ENCODE data around the gene KRT1. TPM values are rescaled to one million over a fixed set of nuclear protein-coding genes. Genes with fewer than 3 reads are reported as not detected.
A peak's percentile ranks its signal among the peaks of the same experiment; 100 is the strongest.

Gene KRT1
- total and polyA plus RNA-seq, 4 experiments from 2014 or later = 0.67 to 25.5 (median 21.0) TPM; not detected in 1

DNA sequence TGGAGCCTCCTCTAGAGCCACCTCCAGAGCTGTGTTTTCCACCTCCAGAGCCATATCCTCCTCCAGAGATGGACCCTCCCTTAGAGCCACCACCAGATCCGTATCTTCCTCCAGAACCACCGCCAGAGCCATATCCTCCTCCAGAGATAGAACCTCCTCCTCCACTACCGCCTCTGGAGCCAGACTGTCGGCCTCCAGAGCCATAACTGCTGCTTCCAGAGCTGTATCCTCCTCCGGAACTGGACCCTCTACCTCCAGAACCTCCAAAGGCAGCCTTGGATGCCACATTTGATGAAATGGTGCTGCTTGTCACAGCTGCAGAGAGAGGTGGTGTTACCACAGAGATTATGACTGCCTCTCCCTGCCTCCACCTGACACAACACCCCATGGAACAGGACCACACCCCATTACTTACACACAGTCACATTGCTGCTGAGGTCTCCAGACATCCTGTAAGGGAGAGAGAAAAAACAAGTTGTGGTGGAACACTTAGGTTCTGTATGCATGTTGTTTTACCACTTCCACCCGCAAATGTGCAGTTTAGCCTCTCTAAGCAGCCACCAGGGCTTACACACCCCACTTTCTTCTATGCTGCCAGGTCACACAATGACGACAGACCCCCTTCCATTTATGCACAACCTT lies 35.0 kb downstream of the KRT1 start:
- Mint-ChIP-seq H3K9me3 (peaks cover 0 to 5% (median 3%) of the 10 kb centered on the region in 8 donors), H3K36me3 (peaks cover 4 to 7% of the 10 kb centered on the region in 2 donors), H3K4me3 (peak overlapping the region in 7 of 8 donors; percentile 24 to 86 (median 77)), H3K4me1 (peaks cover 30 to 85% (median 50%) of the 10 kb centered on the region in 4 donors), H3K27ac (peak overlapping the region; percentile 92 to 100 (median 99)), H3K27me3 (peaks cover 0 to 4% of the 10 kb centered on the region in 2 donors)
- DNase-seq = peak; percentile 74 to 90 (median 84)
- H3K9me3 ChIP-seq (ENCODE audit: control insufficient read depth in 1 of 2, low read length in 2 of 2) = no peaks in the 10 kb centered on the region
- no peaks in the 10 kb centered on the region for H3K36me3 ChIP-seq (ENCODE audit: insufficient read depth, low read length)
- ChIA-PET POLR2A (ENCODE audit: partially characterized antibody) (interaction anchor here (0.9 to 2.2 kb wide), 8 partner anchors 12 to 59 kb away, joined by 3 to 20 read pairs (median 6); no protein-coding TSS in a partner anchor), CTCF (ENCODE audit: partially characterized antibody) (interaction anchor here (0.9 to 2.3 kb wide), 6 partner anchors 37 to 225 kb away, joined by 3 to 6 read pairs (median 3); no protein-coding TSS in a partner anchor)
- H3K27me3 ChIP-seq (ENCODE audit: insufficient read depth, low read length) = no peaks in the 10 kb centered on the region
- H3K27ac ChIP-seq (ENCODE audit: low read depth, low read length) = peak overlapping the region; percentile 11
- peaks cover 62% of the 10 kb centered on the region for H3K4me1 ChIP-seq (ENCODE audit: insufficient read depth, low read length)
- no peak overlapping the region for H3K4me3 ChIP-seq (ENCODE audit: low read length in 2 of 2)
- intact Hi-C loops (cut with micrococcal nuclease) = loop anchor here (1.0 to 5.0 kb wide), 2 partner anchors 35 to 47 kb away; no protein-coding TSS in a partner anchor

DNA sequence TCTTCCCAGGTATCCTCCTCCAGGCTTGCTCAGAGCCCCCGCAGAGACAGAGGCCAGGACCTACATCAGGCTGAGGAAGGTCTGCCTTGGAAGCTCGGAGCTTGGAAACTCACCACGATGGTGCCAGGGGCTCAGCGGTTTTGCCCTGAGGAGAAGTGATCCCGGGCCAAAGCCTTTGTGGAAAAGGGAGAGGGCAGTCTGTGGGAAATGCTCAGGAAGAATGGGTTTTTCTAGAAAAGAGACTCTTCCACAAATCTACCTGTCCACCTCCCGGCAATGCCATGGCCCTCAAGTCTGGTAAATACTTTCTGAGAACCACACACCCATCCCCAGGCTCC lies 36.2 kb downstream of the KRT1 start:
- DNase-seq = no peak
- Mint-ChIP-seq H3K4me3 (no peak overlapping the region), H3K4me1 (peaks cover 27 to 74% (median 46%) of the 10 kb centered on the region in 4 donors), H3K9me3 (peaks cover 0 to 5% (median 3%) of the 10 kb centered on the region in 8 donors), H3K27me3 (peaks cover 0 to 9% of the 10 kb centered on the region in 2 donors), H3K36me3 (peaks cover 4 to 7% of the 10 kb centered on the region in 2 donors), H3K27ac (peak overlapping the region; percentile 92 to 100 (median 99))
- intact Hi-C loops (cut with micrococcal nuclease) = no loop called here
- Histone ChIP-seq H3K36me3 (ENCODE audit: insufficient read depth, low read length) (no peaks in the 10 kb centered on the region), H3K9me3 (ENCODE audit: control insufficient read depth in 1 of 2, low read length in 2 of 2) (no peaks in the 10 kb centered on the region), H3K4me1 (ENCODE audit: insufficient read depth, low read length) (peaks cover 59% of the 10 kb centered on the region), H3K27ac (ENCODE audit: low read depth, low read length) (no peak overlapping the region), H3K27me3 (ENCODE audit: insufficient read depth, low read length) (no peaks in the 10 kb centered on the region), H3K4me3 (ENCODE audit: low read length in 2 of 2) (no peak overlapping the region)
- ChIA-PET CTCF (ENCODE audit: partially characterized antibody) (interaction anchor here (1.4 to 2.3 kb wide), 2 partner anchors 11 to 227 kb away, joined by 3 to 6 read pairs; no protein-coding TSS in a partner anchor), POLR2A (ENCODE audit: partially characterized antibody) (interaction anchor here (0.9 kb wide), 1 partner anchor 34 kb away, joined by 6 read pairs; no protein-coding TSS in a partner anchor)

DNA sequence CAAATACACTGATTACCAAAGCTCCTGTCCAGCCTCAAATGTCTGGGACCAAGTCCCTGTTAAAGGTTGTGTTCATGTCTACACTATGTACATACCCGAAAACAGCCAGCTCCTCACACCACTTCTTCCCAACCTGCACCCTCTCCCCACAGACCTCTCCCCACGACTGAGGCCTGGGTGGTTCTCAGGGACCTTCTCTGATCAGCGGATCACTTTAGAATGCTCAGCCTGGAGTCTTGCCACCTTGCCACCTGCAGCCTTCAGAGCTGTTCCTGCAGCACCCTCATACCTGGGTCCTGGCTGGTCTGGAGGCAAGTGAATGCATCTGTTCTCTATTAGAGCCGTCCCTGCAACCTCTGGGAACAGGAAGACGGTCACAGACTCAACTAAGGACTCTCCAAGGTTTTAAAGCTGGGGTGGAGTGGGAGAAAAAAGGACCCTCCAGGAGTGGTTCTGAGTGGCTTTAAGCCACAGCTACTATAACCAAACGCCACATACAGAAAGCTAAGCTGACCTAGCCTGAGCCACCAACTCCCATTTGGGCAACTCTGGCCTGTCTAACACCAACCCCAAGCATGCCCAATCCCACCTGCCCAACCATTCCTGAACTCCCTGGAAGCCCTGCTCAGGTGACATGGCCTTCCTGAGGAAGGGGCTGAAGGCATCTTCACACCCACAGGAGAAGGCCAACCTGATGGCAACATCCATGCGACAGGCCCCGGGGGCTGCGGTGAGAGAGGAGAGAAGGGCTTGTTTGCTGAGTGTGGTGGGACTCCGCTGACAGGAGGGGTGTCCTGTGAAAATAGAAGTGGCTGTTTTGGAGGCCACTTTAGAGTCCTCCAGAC lies 36.8 kb downstream of the KRT1 start:
- Mint-ChIP-seq H3K4me1 (peaks cover 25 to 71% (median 44%) of the 10 kb centered on the region in 4 donors), H3K9me3 (peaks cover 0 to 5% (median 3%) of the 10 kb centered on the region in 8 donors), H3K4me3 (peak overlapping the region in 2 of 8 donors; percentile 11 to 18), H3K36me3 (peaks cover 4 to 7% of the 10 kb centered on the region in 2 donors), H3K27ac (peak overlapping the region; percentile 58 to 100 (median 77)), H3K27me3 (peaks cover 0 to 9% of the 10 kb centered on the region in 2 donors)
- intact Hi-C loops (cut with micrococcal nuclease) = no loop called here
- ChIA-PET POLR2A (ENCODE audit: partially characterized antibody) (interaction anchor here (0.7 to 1.6 kb wide), 5 partner anchors 10 to 37 kb away, joined by 3 to 8 read pairs (median 4); no protein-coding TSS in a partner anchor), CTCF (ENCODE audit: partially characterized antibody) (interaction anchor here (1.4 to 2.3 kb wide), 3 partner anchors 10 to 227 kb away, joined by 3 to 6 read pairs (median 3); no protein-coding TSS in a partner anchor)
- no peak for DNase-seq
- H3K4me1 ChIP-seq (ENCODE audit: insufficient read depth, low read length) = peaks cover 53% of the 10 kb centered on the region
- H3K27me3 ChIP-seq (ENCODE audit: insufficient read depth, low read length) = no peaks in the 10 kb centered on the region
- H3K27ac ChIP-seq (ENCODE audit: low read depth, low read length) = no peak overlapping the region
- no peaks in the 10 kb centered on the region for H3K9me3 ChIP-seq (ENCODE audit: control insufficient read depth in 1 of 2, low read length in 2 of 2)
- no peaks in the 10 kb centered on the region for H3K36me3 ChIP-seq (ENCODE audit: insufficient read depth, low read length)
- no peak overlapping the region for H3K4me3 ChIP-seq (ENCODE audit: low read length in 2 of 2)

GRCh38 chr12:52641468-52641867 lies 38.7 kb downstream of the KRT1 start:
- Histone ChIP-seq H3K4me3 (ENCODE audit: low read length in 2 of 2) (no peak overlapping the region), H3K27ac (ENCODE audit: low read depth, low read length) (no peak overlapping the region), H3K9me3 (ENCODE audit: control insufficient read depth in 1 of 2, low read length in 2 of 2) (no peaks in the 10 kb centered on the region), H3K36me3 (ENCODE audit: insufficient read depth, low read length) (no peaks in the 10 kb centered on the region), H3K27me3 (ENCODE audit: insufficient read depth, low read length) (no peaks in the 10 kb centered on the region), H3K4me1 (ENCODE audit: insufficient read depth, low read length) (peaks cover 35% of the 10 kb centered on the region)
- peaks cover 0 to 5% (median 3%) of the 10 kb centered on the region in 8 donors for H3K9me3 Mint-ChIP-seq
- H3K27ac Mint-ChIP-seq = peak overlapping the region in 4 of 7 donors; percentile 20 to 86 (median 62)
- DNase-seq = no peak
- H3K4me1 Mint-ChIP-seq = peaks cover 17 to 54% (median 30%) of the 10 kb centered on the region in 4 donors
- intact Hi-C loops (cut with micrococcal nuclease) = no loop called here
- H3K4me3 Mint-ChIP-seq = peak overlapping the region in 2 of 8 donors; percentile 44 to 50
- CTCF ChIA-PET (ENCODE audit: partially characterized antibody) = interaction anchor here (0.9 to 1.5 kb wide), 2 partner anchors 8 to 12 kb away, joined by 3 to 4 read pairs; no protein-coding TSS in a partner anchor
- POLR2A ChIA-PET (ENCODE audit: partially characterized antibody) = interaction anchor here (0.7 to 1.6 kb wide), 3 partner anchors 8 to 29 kb away, joined by 3 to 8 read pairs (median 3); no protein-coding TSS in a partner anchor
- peaks cover 4 to 7% of the 10 kb centered on the region in 2 donors for H3K36me3 Mint-ChIP-seq
- H3K27me3 Mint-ChIP-seq = peaks cover 2 to 9% of the 10 kb centered on the region in 2 donors

DNA sequence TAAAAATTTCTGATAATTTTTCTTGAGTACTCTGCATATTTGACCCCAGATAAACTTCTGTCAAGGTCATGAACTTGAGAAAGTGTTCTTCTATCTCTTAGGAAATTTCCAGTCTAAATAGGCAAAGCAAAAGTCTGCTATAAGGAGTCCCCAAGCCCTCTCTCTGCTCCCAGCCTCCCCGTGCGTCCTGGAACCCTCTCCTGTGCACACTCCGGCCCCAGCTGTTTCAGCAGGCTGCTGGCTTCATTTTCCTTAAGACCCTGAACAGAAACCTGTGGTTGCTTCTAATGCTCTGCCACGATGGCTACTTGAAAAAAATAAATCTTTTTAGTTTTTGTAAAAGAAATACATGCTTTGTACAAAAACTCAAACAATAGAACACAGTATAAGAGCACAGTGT lies 42.9 kb downstream of the KRT1 start:
- Histone ChIP-seq H3K9me3 (ENCODE audit: control insufficient read depth in 1 of 2, low read length in 2 of 2) (no peaks in the 10 kb centered on the region), H3K36me3 (ENCODE audit: insufficient read depth, low read length) (no peaks in the 10 kb centered on the region), H3K4me3 (ENCODE audit: low read length in 2 of 2) (no peak overlapping the region), H3K27ac (ENCODE audit: low read depth, low read length) (no peak overlapping the region), H3K27me3 (ENCODE audit: insufficient read depth, low read length) (no peaks in the 10 kb centered on the region), H3K4me1 (ENCODE audit: insufficient read depth, low read length) (peaks cover 10% of the 10 kb centered on the region)
- Mint-ChIP-seq H3K27ac (no peak overlapping the region), H3K4me1 (peaks cover 6 to 38% (median 23%) of the 10 kb centered on the region in 4 donors), H3K9me3 (peaks cover 0 to 2% (median 0%) of the 10 kb centered on the region in 8 donors), H3K36me3 (no peaks in the 10 kb centered on the region), H3K4me3 (no peak overlapping the region), H3K27me3 (peaks cover 3 to 7% of the 10 kb centered on the region in 2 donors)
- intact Hi-C loops (cut with micrococcal nuclease) = no loop called here
- ChIA-PET CTCF (ENCODE audit: partially characterized antibody) (no interaction called here), POLR2A (ENCODE audit: partially characterized antibody) (no interaction called here)
- no peak for DNase-seq

- H3K36me3 Mint-ChIP-seq = no peaks in the 10 kb centered on the region
- peaks cover 0 to 2% (median 0%) of the 10 kb centered on the region in 8 donors for H3K9me3 Mint-ChIP-seq
- intact Hi-C loops (cut with micrococcal nuclease) = no loop called here
- ChIA-PET POLR2A (ENCODE audit: partially characterized antibody) (no interaction called here), CTCF (ENCODE audit: partially characterized antibody) (no interaction called here)
- H3K4me1 ChIP-seq (ENCODE audit: insufficient read depth, low read length) = peaks cover 10% of the 10 kb centered on the region
- no peaks in the 10 kb centered on the region for H3K36me3 ChIP-seq (ENCODE audit: insufficient read depth, low read length)
- H3K4me3 Mint-ChIP-seq = no peak overlapping the region
- H3K27me3 Mint-ChIP-seq = peaks cover 3 to 7% of the 10 kb centered on the region in 2 donors
- H3K27ac ChIP-seq (ENCODE audit: low read depth, low read length) = no peak overlapping the region
- no peak overlapping the region for H3K4me3 ChIP-seq (ENCODE audit: low read length in 2 of 2)
- H3K27me3 ChIP-seq (ENCODE audit: insufficient read depth, low read length) = no peaks in the 10 kb centered on the region
- no peaks in the 10 kb centered on the region for H3K9me3 ChIP-seq (ENCODE audit: control insufficient read depth in 1 of 2, low read length in 2 of 2)
- peaks cover 6 to 39% (median 24%) of the 10 kb centered on the region in 4 donors for H3K4me1 Mint-ChIP-seq
- no peak for DNase-seq
- no peak overlapping the region for H3K27ac Mint-ChIP-seq
Measured at GRCh38 chr12:52636592-52637258, 43.5 kb downstream of the KRT1 start.

All from CD4-positive, alpha-beta memory T cell (primary cell).